HG02642 (cell line): ENCODE results near the gene SEMA6A.

ENCODE experiments used
- ATAC-seq: cut with Tn5 transposase; IDR thresholded peaks from one replicate; pipeline ENCODE4 v1.9.1; 2021; ENCODE audit warnings: mild to moderate bottlenecking; ENCODE audit not compliant: unreplicated experiment, poor library complexity

The SEMA6A gene

GRCh38 chr5:116418016-116418415 is 156.6 kb downstream of the SEMA6A start:
- no peak for ATAC-seq

DNA sequence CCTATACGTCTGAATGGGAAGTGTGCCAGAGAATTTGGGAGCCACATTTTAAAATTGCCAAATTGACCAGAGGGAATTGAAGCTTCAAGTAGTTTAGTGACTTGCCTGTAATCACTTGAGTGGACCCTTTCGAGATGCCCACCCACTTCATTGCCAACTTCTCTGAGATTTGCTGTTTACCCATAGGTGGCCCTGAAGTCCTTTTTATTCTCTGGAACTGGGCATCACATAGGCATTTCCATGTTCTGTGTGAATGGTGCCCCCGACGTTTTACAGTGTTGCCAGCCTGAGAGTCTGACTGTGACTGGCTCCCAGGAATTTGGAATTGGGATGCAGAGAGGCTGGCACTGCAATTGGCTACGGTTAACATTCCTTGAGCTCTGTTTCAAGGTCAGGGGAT is 158.6 kb downstream of the SEMA6A start:
- ATAC-seq = no peak

- ATAC-seq = no peak
Measured at GRCh38 chr5:116415182-116415581, 159.4 kb downstream of the SEMA6A start.

DNA sequence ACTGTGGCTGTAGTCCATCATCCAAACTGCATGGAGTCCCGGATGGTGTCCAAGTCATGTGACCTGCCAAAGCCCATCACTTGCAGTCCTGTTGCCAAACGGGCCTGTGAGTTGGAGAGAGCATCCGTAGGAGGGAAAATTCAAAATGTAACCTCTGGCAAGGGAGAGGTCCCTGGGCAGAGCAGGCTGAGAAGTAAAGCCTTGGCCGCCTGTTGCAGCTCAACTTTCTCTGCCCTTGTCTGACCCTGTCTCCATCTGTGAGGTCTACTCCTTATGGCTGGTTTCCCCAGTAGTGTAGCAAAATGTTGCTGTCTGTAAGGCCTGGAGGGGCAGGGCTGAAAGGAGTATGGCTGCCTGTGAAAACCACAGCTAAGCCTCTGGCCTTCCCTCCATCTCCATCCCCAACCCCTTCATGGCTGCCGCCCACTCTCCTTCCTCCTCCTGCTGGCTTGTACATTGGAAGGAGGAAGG is 163.5 kb downstream of the SEMA6A start:
- no peak for ATAC-seq

- ATAC-seq = no peak
Measured at GRCh38 chr5:116410336-116410890, 164.2 kb downstream of the SEMA6A start.

DNA sequence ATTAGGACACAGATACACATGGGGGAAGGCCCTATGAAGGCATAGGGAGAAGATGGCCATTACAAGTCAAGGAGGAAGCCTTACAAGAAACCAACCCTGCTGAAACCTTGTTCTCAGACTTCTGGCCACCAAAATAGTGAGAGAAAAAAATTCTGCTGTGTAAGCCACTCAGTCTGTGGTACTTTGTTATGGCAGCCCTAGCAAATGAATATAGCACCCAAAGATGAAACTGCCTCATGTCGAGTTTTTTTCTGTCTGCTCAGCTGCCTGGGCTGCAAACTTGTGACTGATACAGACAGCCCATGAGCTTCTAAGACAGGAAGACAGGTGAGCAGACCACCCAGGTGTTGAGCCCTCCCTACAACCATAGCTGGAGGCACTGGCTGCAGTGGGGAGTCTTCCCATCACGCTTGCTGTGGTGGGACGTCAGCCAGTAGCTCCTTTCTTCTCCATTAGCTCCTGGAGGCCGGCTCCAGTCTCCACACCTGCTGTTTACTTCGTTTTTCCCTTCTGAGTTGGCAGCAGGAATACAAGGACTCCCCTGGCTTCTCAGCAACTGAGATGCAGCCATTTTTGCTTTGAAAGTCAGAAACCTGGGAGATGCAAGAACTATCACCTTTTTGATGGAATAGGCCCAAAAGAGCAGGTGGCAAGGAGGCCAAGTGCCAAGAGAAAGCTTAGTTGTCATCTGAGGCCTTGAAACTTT is 164.9 kb downstream of the SEMA6A start:
- no peak for ATAC-seq

- ATAC-seq = no peak
Measured at GRCh38 chr5:116406306-116407041, 168.1 kb downstream of the SEMA6A start.

DNA sequence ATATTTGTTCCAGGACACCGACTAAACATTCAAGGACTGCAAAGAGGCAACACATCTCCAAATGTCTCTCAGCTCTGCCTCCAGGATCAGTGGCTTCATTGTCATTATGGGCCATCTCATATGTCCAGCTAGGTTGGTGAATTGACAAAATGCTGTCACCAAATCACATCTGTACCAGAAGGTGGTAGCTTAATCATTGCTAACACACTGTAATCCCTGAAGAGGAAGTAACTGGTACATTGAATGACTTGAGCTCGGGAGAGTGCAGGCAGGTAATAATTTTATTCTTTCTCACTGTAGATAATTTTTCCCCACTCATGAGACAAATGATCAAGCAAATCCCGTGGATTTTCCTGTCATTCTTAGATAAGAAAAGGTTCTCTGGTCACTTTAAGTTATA is 169.8 kb downstream of the SEMA6A start:
- no peak for ATAC-seq

- no peak for ATAC-seq
Measured at GRCh38 chr5:116404016-116404415, 170.6 kb downstream of the SEMA6A start.

- no peak for ATAC-seq
Measured at GRCh38 chr5:116402235-116402634, 172.4 kb downstream of the SEMA6A start.

GRCh38 chr5:116401576-116401975 is 173.0 kb downstream of the SEMA6A start:
- ATAC-seq = no peak

DNA sequence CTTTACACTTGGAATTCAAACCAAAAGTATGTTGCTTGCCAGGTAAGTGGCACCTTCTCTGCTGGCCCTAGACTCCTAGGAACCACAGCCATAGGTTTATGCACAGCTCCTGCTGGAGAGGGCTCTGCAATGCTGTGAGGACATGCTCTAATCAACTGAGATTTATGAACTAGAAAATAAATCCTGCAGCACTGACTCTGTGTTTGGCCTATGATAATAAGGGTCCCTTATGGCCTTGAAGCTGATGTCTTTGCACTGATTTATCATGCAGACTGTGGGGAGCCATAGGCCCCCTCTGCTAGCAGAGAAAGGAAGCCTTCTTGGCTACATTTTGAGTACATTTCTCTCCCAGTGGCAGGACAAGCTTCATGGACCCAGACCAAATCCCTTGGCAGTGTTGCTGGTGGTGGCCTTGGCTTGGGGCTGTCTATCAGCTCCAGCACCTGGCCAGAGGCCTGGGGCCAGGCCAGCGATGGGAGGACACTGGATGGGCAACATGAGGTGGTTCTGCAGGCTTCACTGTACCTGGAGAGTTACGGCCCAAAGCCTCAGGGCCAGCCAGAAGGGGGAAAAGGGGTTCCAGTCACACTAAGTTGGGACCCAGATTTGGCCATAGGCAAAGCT is 178.0 kb downstream of the SEMA6A start:
- no peak for ATAC-seq

DNA sequence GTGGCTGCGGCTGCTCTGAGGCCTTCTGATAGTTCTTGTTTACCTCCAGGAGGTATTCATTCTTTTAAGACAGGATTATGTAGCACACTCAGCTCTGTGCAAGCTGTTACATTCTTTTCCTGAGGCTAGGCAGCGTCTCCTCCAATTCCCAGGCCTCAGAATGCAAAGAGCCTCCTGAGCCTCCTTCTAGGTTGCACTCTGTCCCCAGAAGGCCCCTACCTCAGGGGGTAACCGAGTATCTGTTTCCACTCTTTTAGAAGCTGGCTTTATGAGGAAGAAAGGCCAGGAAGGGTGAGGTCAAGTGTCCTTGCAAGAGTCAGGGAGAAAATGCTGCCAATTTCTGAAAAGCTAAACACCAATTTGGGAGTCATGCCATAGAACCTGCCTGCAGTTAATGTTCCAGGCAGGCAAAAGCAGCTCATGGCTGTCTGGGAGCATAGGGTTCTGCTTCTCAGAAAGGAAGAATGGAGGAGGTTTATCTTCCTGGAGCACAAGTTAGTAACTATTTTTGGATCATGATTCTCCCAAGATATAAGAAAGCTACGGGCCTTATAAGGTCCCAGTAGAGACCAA is 178.9 kb downstream of the SEMA6A start:
- no peak for ATAC-seq

- ATAC-seq = no peak
Measured at GRCh38 chr5:116395226-116395625, 179.4 kb downstream of the SEMA6A start.

DNA sequence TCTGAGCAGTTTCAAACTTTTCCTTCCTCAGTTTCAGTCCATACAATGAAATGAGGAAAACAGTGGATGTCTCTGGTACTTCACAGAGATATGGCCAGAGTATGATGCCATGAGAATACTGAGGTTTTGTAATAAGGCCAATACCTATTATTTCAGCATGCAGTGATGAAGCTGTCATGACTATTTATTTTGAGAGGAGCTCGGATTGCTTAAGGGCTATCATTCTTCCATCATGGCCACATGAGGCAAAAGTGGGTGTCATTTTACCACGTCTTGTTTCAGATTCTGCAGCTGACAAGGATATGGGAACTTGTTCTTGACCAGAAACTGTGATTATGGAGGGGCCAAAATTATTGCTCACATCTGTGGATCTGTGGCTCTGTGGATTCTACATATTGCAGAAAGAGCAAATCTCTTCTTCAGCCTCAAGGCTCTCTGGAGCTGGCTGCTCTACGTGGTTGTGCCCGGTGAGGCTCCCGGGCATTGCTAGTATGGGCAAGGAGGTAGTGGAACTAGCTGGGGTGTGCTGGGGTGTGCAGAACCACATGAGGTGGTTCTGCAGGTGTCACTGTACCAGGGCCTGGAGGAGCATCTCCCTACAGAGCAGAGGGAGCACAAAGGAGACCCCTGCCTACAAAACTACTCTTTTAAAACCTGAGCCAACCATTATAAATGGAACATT is 180.3 kb downstream of the SEMA6A start:
- ATAC-seq = no peak
